Dermis microvascular lymphatic vessel endothelial cell (primary cell): ENCODE results near the gene PTPRCAP. TPM values are rescaled to one million over a fixed set of nuclear protein-coding genes. Genes with fewer than 3 reads are reported as not detected.
"Not testable (repeated sequence)": the region's sequence is repeated elsewhere in the genome, so short reads cannot be mapped to it uniquely, and the experiment has no call there.

ENCODE experiments used
- DNase-seq, 2 donors: peaks; one replicate each; pipeline versions ENCODE4 v3.0.0 to v3.0.0-alpha.2; 2010; ENCODE audit warnings: low read depth in 2 of 2
- total RNA-seq: library from RNA; depleted of rRNA; stranded (reverse); fragments of >200 nt; gene quantifications from 2 replicates; pipeline ENCODE4 v1.2.1, GENCODE V29; 2014

Gene PTPRCAP
- total RNA-seq, 1 donor from 2014 or later = not detected

- DNase-seq = not testable (repeated sequence)
Measured at GRCh38 chr11:67427364-67427859, 10.1 kb downstream of the PTPRCAP start.

GRCh38 chr11:67423891-67424613, 13.4 kb downstream of the PTPRCAP start:
- no peak for DNase-seq

DNA sequence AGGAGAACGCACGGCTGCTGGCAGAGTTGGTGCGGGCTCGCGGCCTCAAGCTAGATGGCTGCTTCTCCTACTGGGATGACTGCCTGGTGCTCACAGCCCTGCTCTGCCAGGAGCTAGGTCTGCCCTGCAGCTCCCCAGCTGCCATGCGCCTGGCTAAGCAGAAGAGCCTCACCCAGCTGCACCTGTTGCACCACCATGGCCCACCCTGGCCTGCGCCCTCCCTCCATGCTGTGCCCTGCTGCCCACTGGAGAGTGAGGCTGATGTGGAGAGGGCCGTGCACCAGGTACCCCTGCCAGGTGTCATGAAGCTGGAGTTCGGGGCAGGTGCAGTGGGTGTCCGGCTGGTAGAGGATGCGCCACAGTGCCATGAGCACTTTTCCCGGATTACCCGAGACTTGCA, 14.0 kb downstream of the PTPRCAP start:
- no peak for DNase-seq

DNA sequence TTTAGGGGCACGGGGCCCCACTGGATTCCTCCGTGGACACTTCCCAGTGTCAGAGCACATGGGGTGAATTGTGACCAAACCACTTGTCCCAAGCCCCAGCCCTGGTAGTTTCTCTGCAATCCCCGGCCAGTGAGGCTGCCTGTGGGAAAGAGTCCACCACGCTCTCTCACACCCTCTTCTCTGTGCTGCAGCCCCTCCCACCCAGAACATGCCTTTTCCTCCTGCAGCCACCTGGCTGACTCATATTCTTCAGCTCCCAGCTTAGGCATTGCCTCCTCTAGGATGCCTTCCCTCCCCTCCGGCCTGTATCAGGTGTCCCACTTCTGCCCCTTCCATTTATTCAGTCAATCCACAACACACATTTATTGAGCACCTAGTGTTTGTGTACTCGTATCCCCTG, 14.6 kb downstream of the PTPRCAP start:
- DNase-seq = no peak

DNA sequence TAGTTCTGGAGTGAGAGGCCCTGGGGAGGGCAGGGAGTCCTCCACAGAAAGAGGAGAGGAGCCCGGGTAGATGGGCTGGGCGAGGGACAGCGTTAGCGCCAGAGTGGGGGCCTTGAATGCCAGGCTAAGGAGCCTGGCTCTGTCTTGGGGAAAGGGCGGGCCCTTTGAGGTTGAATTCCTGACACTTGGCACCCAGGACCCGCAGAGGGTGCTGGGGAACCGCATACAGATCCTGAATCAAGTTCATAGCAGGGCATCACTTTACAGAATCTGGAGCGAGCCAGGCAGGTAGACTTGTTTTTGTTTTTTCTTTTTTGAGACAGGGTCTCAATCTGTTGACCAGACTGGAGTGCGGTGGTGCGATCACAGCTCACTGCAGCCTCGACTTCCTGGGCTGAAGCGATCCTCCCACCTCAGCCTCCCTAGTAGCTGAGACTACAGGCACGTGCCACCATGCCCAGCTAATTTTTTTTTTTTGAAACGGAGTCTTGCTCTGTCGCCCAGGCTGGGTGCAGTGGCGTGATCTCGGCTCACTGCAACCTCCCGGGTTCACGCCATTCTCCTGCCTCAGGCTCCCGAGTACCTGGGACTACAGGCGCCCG, 16.0 kb downstream of the PTPRCAP start:
- DNase-seq = no peak

DNA sequence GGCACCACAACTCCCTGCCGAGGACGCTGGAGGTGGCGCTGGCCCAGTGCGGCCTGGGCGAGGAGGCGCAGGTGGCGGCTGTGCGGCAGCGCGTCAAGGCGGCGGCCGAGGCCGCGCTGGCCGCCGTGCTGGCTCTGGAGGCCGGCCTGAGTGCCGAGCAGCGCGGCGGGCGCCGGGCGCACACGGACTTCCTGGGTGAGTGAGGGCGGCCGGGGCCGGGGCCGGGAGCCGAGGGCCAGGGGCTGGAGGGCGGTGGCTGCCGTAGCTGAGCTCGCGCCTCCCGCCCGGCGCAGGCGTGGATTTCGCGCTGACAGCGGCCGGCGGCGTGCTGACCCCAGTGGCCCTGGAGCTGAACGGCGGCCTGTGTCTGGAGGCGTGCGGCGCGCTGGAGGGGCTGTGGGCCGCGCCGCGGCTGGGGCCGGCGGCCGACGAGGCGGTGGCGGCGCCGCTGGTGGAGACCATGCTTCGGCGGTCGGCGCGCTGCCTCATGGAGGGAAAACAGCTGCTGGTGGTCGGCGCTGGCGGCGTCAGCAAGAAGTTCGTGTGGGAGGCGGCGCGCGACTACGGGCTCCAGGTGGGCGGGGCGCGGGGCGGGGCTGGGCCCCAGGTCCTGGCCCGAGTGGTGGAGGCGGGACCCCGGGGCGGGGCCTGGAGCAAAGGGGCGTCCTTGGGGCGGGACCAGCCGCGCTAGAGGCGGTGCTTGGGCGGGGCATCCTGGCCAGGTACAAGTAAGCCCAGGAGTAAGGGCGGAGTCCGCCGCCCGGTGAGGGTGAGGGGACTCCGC, 16.6 kb downstream of the PTPRCAP start:
- DNase-seq = peak; percentile 65 to 94

DNA sequence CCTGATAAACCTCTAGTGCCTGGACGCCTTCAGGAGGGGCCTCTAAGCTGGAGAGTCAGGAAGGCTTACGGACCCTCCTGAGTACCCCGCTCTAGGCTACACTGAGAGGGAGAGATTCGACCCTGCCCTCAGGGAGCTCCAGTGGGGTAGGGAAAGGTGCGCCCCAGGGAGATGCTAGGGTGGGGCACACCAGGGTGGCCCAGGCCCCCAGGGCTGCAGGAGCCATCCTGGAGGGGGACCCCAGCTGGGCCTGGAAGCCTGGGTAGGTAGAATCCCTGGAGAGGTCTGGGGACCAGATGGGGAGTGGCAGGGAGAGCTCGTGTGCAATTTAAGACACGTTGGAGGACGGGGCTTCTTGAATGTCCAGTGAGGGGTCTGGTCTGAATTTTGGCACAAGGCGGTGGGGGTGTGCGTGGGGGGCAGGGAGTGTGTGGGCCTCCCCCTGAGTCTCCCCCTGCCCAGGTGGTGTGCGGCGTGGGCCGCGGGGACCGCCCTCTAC, 17.3 kb downstream of the PTPRCAP start:
- DNase-seq = no peak

DNA sequence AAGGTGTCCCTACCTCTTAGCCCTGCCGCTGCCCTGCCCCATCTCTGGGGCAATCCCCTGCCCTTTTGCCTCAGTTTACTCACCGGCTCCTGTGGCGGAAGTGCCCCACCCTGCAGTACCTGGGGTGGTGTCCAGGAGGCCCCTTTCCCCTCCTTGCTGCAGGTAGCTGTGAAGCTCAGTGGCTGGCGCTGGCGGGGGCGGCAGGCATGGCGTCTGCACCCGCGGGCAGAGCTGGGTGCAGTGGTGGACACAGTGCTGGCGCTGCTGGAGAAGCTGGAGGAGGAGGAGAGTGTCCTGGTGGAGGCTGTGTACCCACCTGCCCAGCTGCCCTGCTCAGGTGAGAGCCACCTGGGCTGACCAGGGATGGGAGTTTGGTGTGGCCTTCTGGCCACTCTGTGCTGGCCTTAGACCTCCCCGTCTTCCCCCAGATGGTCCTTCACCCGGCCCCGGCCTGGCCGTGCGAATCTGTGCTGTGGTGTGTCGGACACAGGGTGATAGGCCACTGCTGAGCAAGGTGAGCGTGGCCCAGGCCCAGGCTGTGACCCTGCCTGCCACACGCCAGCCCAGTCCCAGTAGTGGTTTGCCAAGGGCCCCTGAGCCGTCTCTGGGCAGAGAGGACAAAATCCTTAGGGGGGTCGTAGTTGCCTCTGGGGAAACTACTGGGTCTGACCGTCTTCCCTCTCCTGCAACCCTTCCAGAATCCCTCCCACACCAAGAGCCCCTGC, 18.0 kb downstream of the PTPRCAP start:
- DNase-seq = no peak

DNA sequence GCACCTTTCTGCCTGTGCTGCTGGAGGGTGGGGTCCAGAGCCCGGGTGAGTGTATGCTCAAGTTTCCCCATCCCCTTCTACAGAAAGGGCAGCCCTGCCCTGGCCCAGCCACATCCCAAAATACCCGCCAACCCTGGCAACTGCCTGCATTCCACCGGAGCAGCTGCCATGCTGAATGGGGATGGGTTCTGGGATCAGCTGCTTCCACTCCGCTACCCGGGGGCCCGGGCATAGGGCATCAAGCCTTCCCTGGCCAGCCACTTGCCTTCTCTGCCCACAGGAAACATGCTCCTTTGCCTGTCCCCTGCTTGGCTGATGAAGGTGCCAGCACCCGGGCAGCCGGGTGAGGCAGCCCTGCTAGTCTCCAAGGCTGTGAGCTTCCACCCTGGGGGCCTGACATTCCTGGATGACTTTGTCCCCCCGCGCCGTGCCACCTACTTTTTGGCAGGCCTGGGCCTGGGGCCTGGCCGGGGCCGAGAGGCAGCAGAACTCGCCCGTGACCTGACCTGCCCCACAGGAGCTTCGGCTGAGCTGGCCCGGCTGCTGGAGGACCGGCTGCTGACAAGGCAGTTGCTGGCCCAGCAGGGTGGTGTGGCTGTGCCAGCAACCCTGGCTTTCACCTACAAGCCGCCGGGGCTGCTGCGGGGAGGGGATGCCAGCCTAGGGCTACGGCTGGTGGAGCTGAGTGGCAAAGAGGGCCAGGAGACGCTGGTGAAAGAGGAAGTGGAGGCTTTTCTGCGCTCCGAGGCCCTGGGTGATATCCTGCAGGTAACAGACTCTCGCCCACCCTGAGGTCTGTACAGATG, 18.8 kb downstream of the PTPRCAP start:
- DNase-seq = no peak

GRCh38 chr11:67417425-67417824, 20.1 kb downstream of the PTPRCAP start:
- no peak for DNase-seq

- DNase-seq = peak in 1 of 2 donors; percentile 33
Measured at GRCh38 chr11:67416416-67417335, 20.8 kb downstream of the PTPRCAP start.

DNA sequence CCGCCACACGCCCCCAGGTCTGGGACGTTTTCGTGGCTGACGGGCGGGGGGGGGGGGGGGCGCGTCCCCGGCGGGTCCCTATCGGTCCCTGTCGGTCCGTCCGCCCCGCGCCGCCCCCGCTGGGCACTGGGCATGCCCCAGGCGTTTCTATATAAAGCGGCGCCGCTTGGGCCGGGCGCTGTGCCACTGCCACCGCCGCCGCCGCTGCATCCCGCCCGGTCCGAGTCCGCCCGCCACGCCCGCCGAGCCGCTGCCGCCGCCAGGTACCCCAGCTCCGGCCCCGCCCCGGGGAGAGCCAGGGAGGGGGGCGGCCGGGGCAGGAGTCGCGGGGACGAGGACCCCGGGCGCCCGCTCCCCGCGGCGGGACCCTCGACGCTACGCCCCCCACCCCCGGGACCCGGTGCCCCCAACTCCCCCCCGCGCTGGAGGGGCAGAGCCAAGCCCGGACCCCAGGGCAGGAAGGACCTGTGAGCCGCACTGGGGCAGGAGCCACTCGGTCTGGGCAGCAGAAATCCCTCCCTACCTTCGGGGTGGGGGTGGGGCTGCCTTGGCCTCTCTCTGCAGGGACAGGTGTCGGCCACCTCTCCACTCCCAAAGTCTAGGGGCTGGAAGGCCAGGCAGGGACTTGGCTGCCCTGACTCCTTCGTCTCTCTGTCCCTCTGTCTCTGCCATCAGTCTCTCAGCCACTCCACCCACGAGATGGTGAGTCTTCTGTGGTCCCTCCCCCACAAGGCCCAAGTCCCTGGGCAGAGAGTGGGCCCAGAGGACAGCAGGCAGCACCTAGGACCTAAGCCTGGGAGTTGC, 21.8 kb downstream of the PTPRCAP start, which contains the start of gene CARNS1:
Gene CARNS1, plus strand, starts transcription at position 178 of the 804 bp plus-strand sequence. Its CDS starts 522 bp downstream, at position 700.
- no peak for DNase-seq

- DNase-seq = no peak
Measured at GRCh38 chr11:67413266-67413849, 24.1 kb downstream of the PTPRCAP start.

- no peak for DNase-seq
Measured at GRCh38 chr11:67412495-67413179, 24.8 kb downstream of the PTPRCAP start.

- DNase-seq = no peak
Measured at GRCh38 chr11:67411785-67412152, 25.7 kb downstream of the PTPRCAP start.

DNA sequence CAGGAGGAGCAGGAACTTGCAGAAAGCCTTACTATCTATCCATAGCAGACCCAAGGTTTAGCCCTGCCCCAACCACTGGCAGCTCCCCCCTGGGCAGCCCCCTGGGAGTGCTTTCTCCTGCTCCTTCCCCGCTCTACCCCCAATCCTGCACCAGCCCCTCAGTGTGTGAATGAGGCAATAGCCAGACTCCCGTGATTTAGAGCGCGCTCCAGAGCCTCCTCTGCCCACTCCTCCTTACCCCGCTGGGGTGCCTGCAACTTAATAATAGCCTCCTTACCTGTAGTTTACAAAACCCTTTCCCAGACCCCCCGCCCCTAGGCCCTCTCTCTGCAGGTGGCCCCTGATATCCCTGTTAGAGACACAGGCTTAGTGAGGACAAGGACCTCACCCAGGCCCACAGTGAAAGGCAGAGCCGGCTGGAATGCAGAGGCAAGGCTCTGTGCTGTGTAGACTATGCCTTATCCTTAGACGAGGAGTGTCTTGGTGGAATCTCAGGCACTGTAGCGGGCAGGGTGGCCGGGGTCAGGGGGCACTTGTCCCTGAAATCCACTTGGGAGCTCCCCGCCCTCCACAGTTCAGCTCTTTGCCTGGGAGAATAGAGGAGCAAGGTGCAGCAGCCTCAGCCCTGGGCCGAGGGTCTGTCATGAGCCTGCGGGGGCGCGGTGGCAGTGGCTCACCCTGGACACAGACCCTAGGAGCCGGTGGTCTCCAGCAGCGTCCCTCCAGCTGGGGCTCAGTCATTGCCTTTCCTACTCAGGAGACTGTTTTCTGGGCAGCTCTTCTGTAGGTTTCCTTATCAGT, 26.3 kb downstream of the PTPRCAP start:
- DNase-seq = no peak

GRCh38 chr11:67410369-67410831, 27.1 kb downstream of the PTPRCAP start:
- DNase-seq = no peak
